Measurements from ENCODE around the gene ECPAS.
"Not testable (repeated sequence)": the region's sequence is repeated elsewhere in the genome, so short reads cannot be mapped to it uniquely, and the experiment has no call there.

DNA sequence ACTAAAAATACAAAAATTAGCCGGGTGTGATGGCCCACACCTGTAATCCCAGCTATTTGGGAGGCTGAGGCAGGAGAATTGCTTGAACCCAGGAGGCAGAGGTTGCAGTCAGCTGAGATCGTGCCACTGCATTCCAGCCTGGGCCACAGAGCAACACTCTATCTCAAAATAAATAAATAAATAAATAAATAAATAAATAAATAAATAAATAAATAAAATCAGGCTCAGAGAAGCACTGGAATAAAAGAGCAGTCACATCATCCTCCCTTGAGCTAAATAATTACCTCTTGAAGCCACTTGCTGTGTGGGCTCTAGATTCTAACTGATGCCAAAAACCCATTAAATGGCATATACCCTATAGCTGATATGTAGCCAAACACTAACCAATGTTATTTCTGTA, 13.0 kb upstream of the ECPAS start:
- TF ChIP-seq, protein P1, sequence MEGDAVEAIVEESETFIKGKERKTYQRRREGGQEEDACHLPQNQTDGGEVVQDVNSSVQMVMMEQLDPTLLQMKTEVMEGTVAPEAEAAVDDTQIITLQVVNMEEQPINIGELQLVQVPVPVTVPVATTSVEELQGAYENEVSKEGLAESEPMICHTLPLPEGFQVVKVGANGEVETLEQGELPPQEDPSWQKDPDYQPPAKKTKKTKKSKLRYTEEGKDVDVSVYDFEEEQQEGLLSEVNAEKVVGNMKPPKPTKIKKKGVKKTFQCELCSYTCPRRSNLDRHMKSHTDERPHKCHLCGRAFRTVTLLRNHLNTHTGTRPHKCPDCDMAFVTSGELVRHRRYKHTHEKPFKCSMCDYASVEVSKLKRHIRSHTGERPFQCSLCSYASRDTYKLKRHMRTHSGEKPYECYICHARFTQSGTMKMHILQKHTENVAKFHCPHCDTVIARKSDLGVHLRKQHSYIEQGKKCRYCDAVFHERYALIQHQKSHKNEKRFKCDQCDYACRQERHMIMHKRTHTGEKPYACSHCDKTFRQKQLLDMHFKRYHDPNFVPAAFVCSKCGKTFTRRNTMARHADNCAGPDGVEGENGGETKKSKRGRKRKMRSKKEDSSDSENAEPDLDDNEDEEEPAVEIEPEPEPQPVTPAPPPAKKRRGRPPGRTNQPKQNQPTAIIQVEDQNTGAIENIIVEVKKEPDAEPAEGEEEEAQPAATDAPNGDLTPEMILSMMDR (IDR thresholded peaks at IDR 0.05) = not testable (repeated sequence)
- TF ChIP-seq POLR2A (IDR thresholded peaks at IDR 0.05) = not testable (repeated sequence)

Measured in testis (tissue), 2 donors.